ENCODE results near the gene CA10.

CA10 gene

DNA sequence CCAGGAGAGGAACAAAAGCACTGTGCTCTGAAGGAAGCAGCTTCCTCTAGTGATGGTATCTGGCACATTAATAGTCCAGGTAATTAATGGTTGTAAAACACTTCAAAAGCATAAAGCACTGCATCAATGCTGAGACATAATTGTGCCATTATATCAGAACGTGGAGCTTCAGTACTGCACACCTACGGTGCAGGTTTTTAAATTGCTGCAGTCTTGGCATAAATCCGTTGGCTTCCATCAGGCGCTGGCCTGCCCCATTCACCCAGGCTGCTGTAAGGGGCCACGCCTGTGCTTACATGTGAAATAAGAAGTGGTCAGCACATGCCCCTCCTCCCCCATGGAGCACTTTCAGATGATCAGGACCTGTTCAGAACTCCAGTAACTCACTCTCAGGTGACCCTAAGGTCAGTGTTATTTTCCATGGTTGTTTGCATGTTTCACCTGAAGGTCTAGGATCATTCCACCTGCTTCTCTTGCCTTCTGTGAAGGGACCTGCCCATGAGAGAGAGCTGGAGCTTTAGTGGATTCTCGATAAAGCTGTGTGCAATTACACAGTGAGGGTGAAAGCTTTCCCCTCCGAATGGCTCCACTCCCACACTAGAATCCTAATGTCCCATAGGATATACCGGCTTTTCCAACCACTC lies 345.3 kb downstream of the CA10 start:
- DNase-seq, result no peak

DNA sequence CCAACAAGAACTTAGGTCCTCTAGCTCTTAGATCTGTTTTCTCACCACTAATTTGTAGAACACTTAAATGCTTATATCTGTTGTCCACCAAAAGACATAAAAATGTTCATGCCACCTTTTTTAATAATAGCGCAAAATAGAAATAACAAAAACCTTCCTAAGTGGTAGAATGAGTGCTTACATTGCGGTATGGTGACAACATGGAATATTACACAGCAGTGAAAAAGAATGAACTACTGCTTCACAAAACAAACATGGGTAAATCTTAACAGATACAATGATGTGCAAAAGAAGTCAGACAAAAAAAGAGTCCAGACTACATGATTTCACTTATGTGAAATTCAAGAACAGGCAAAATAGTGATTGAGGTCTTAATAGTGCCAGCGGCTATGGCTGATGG lies 351.1 kb downstream of the CA10 start:
- no peak for DNase-seq

DNA sequence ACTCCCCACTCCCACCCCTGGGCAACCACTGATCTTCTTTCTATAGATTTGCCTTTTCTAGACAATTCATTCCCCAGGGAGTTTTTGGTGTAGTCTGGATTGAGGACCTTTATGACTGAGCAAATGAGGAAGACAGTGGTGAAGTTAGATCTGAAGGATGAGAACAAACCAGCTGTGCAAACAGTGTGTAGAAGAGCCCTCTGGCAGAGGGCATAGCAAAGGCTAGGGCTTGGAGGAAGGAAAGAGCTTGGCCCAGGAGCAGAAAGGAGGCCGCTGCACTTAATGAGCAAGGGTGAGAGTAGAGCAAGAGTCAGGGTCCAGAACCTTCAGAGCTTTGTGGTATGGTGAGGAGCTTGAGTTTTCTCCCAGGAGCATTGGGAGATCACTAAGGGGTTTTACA lies 352.7 kb downstream of the CA10 start:
- DNase-seq, result no peak

DNA sequence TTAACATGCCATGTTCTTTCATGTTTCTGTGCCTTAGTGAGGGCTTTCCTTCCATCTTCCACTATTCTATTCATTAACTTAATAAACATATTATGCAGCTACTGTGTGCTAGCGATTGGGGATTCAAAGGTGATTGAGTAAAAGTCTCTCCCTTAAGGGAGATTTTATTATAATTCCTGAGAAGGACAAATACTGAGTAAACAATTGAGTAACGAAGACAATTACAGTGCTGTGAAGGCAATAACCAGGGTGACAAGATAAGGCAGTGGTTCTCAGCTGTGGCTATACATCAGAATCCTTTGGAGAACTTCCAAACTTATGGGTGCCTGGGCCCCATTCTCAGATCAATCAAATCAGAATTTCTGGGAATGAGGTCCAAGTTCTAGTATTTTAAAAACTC lies 353.3 kb downstream of the CA10 start:
- DNase-seq, result no peak

DNA sequence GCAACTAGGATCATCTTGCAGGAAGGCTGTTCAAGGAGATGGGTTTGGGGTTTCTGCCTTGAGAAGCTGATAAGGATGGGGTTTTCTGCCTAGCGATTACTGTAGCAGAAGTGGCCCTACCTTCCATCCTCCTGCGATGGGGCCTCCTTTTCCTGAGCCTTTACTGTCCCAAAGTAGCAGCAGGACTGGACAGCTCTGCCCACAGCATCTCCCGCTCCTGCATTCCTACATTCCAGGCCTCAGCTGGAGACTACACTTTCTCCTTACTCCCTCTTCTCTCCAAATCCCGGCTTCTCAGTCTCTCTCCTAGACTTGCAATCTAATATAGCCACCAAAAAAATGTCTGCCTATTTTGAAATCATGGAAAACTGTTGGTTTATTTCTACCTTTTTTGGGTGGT lies 355.4 kb downstream of the CA10 start:
- no peak for DNase-seq

DNA sequence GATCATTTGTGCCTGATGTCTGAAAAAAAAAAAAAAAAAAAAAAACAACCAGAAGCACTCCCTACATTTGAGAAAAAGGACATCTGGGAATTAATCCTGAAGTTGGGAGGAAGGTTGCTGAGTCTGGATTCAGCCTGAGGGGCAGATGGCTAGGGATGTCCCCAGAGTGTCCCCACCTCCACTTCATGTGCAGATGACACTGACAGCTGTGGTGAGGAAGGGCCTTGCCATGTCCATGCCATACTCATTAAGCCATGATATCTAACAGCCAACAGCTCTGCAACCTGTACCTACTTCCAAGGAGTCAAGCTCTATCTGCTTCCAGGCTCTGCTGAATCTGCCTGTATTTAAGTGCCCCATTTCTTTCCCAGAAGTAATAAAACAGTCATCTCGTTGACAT lies 356.0 kb downstream of the CA10 start:
- no peak for DNase-seq

DNA sequence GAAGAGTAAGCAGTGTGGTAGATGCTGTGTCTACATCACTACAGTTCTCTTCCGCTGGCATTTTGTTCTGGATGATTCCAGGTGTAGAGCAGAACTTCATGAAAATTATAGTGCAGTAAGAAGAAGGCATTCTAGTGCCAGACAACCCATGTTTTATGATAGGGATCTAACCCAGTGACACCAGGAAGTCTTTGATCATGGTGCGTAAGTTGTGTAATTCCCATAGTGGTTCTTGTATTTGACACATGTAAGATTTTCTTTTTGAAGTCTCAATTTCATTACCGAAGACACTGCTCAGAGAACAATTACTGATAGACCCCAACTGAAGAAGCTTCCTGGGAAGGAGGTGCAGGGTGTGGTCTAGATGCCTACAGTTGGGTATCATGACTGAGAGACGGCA lies 356.9 kb downstream of the CA10 start:
- no peak for DNase-seq

DNA sequence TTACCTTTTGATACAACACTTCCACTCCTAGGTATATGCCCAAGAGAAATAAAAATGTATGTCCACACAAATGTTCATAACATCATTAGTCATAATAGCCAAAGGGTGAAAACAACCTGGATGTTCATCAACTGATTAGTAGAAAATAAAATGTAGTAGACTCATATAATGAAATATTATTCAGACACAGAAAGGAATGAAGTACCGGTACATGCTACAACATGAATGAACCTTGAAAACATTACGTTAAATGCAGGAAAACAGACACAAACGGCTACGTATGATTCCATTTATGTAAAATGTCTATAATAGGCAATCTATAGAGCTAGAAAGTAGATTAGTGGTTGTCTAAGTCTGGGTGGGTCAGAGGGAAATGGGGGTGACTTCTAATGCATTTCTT lies 358.5 kb downstream of the CA10 start:
- DNase-seq, result no peak

DNA sequence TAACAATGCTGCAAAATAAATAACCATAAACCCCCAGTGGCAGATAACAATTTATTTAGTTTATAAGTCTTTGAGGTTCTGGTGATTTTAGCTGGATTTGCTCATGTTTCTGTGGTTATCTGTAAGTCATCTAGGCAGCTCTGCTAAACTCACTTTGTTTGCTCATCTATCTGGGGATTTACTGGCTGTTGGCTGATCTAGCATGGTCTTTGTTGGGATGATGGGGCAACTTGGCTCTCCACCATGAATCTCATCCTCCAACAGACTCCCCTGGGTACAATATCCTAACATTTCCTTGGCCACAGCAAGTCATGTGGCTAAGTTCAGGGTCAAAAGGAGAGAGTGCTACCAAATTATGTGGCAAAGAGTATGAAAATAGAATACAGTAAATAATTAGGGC lies 359.3 kb downstream of the CA10 start:
- DNase-seq, result no peak

DNA sequence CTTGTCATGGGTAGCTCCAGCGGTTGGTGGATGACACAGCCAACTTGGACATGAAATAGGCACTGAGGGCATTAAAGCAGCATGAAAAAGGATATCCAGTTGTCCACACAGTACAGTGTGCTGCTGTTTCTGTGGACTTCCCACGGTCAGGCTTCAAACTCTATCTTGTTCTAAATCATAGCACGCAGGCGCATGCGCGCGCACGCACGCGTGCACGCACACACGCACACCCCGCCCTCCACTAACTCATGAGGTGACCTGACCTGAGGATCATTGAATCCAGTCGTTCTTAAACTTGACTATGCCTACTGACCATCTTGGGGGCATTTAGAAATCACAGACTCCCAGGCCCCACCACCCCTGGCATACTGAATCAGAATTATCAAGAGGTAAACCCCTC lies 361.4 kb downstream of the CA10 start:
- DNase-seq, result no peak

DNA sequence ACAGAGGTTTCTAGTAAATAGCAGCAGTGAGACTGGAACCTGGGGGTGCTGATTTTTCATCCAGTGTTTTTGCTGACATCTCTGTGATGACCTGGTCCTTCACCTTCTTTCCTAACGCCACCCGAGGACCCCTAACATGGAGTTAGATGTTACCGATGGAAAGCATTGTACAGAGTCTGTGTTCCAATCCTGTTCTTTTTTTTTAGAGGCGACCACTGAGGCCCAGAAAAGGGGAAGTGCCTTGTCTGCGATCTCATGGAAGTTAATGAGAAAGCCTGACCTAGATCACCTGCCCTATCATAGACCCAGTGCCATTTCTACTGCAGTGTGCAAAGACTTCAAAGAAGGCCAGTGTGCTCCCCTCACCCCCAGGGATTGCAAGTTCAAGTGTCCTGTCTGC lies 362.5 kb downstream of the CA10 start:
- no peak for DNase-seq

DNA sequence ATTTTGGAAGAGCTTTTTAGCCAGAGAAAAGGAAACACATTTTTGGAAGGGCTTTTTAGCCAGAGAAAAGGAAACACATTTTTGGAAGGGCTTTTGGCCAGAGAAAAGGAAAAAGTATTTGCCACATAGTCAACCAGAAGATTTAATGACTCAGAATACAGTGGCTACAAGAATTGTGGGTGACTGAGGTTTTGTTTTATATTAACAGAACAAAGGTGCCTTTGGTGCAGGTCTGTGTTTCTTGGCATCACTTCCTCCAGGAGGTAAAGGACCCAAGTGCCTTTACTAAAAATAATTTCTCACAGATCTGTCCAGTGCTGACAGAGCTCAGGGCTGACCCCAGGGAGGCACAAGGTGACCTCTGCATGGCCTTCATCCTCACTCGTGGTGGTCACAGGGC lies 363.1 kb downstream of the CA10 start:
- no peak for DNase-seq

DNA sequence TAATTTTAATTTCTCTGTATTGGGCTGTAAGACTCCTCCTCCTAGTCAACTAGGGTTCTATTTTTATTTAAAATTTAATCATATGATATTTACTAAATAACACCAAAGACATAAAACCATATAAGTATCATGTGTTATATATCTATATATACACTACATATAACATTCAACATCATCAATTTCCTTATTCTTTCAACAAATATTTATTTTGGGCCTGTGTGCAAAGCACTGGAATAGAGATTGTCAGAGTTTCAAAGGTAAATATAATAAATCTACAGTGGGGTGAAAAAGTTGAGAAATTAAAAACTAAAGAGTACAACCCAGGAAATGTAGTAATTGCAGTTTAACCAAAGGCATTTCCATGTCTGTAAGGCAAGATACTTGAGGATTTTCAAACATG lies 364.0 kb downstream of the CA10 start:
- DNase-seq, result no peak

DNA sequence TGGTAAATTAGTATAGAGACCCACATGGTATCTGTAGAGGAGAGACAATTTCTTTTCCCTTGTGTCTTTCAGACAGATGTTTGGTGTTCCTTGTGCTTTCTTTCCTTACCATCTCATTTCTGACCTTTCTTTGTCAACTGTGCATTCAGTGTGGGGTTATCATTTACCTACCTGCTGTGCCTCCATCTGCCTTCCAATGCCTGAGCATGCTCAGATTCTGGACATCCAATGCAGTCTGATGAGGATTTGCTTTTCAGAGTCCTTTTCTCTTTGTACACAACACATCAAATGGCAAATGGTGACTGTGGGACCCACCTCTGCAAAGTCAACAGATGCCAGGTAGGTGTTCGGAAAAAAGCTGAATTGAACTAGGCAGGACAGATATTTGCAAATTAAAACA lies 364.8 kb downstream of the CA10 start:
- no peak for DNase-seq

DNA sequence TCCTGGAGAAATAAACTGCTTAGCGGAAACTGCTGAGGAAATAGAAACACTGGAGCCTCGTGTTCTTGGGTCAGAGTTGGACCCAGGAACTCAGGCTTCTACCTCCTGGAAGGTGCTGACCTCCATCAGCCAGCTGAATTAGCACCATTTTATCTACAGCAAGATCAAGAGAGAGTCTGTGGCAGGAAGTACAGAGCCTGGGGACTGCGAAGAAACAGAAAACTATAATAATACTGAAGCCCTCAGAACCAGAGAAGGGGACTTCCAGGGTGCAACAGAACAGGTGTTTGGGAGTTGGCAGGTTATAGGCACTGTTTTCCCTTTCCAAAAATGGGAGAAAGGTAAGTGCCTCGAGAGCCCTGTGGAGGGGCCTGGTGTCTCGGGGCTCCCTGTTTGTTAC lies 379.7 kb downstream of the CA10 start:
- DNase-seq, result no peak

DNA sequence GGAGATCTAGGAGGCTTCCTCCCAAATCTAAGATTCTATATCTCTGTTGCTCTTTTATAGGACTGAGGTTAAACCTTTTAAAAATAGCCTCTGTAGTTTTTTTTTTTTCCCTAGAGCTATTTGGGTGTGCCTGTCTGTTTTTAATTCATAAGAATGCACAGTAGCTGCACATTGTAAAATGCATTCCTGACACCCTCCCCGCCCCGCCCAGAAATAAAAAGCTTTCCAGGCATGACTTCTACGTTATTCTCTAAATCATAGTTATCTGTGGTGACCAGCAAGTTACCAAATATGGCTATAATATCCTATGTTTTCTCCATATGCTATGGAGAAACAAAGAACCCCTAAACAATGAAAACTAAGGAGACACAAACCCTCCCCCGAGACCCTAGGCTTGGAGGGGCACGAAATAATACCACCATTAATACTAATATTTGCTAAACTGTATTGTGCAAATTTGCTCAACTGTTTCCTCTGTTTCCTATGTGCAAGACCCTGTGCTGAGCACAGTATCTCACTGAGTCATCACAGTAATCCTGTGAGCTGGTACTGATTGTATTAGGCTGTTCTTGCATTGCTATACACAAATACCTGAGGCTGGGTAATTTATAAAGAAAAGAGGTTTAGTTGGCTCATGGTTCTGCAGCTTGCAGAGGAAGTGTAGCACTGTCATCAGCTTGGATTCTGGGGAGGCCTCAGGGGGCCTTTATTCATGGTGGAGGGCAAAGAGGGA lies 388.3 kb downstream of the CA10 start:
- no peak for DNase-seq

DNA sequence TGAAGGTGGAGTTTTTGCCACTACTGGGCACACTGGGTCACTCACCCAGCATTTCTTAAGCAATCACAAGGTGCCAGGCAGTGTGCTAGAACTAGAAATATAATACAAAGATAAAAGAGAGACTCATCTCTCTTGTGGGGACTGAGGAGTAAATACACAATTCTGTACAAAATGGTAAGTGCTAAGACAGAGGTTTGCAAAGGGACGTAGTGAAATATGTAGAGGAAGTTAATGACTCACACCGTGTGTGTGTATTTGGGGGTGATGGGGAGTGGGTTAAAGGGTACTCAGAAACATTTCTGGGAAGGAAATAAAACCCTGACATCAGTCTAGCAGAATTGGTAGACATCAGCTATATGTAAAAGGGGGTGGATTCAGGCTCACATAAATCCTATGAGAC lies 389.3 kb downstream of the CA10 start:
- no peak for DNase-seq

DNA sequence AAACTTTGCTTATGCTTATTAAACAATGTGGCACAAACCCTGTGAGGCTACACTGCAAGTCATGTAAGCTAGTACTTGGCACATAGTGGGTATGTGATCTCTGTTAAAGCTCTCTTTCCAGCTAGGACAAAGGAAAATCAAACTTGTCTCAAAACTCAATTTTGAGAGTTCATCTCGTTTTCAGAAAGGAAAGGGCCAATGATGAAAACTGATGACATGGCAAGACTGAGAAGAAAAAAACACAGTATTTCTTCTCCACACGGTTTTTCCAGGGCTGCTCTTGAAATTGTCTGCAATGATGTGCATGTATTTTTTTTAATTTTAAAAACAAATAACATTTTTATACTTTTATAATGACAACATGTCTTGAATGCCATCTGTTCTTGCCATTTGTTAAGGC lies 389.8 kb downstream of the CA10 start:
- no peak for DNase-seq

DNA sequence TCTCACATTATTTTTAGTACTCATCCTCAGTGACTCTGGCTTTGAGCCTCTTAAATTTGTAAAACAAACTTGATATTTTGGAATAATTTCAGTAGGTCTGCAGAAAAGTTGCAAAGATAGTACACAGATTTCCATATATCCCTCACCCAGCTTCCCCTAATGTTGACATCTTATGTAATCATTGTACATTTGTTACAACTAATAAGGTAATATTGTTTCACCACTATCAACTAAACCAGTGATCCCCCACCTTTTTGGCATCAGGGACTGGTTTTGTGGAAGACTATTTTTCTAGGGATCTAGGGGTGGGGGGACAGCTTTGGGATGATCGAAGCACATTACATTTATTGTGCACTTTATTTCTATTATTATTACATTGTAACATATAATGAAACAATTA lies 391.2 kb downstream of the CA10 start:
- DNase-seq, result no peak

DNA sequence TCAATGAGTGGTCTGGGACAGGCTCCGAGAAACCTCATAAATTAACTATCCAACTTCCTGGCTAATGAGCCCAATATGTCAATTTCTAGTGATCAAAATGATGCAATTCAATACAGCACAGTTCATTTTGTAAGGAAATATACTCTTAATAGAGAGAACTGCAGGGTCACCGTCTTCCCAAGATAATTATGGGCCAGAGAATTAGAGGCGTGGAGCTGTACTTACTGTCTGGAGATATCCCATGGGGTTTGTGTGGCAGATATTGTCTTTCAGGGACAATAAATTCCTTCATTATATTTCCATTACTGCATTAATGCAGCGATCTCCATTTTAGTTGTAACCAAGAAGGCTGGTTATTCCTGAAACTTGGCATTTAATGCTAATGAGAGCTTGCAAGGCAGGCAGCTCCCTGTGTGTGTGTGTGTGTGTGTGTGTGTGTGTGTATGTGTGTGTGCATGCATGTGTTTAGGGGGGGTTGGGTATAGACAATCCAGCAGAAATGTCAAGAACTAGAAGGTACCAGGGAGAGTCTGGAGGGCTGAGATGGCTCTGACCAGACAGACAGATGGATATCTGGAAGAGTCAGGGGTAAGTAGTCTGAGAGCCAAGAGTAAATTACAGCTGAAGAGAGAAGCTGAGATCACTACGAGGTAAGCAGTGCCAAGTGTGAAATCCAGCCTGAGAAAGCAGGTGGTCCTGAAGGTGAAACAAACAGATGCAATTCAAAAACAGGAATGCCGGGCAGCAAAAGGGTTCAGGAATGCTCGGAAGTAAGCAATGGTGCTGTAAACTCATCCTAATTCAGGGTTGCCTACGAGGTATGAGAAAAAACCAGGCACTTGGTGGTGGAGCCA lies 393.0 kb downstream of the CA10 start:
- no peak for DNase-seq

DNA sequence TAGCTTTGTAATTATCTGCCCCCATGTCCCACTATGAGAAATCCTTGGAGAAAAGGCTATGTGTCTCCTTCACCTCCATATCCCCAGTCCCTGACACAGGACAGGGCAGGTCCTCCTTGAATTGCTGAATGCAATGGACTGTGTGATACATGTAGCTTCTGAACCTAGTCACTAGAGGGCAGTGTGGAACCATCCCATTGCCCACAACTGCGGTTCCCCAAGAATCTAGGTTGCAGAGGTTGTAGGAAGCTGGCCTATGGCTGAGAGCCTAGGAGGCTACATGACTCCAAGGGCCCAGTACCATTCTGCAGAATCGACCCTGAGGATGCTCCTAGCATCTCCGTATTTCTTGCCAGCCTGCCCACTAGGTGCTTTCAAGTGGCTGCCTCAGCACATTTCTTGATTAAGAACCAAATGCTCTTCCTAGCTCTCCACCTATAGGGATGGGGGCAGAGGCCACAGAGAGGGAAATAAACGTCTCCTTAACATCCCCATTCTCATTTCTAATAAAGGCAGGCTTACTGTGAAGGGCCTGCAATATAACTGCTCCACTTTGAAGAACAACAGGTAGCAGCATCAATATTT lies 394.0 kb downstream of the CA10 start:
- peak; percentile 77 for DNase-seq

DNA sequence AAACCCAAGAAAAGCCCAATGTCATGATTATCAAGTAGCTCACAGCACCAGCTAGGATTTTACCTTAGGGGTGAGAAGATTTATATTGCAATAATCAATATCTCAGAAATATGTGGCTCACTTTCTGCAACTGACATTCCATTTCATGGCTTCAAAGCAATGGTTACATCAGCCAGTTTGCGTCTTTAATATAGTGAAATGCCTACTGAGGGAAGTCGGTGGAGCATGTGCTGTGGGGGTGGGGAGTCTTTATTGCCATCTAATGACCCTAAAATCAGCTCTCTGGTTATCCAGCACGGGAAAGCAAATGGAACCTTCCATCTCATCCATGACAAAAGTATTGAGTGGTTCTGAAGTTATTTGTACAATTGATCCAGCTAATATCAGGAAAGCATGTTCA lies 395.5 kb downstream of the CA10 start:
- DNase-seq, result no peak

DNA sequence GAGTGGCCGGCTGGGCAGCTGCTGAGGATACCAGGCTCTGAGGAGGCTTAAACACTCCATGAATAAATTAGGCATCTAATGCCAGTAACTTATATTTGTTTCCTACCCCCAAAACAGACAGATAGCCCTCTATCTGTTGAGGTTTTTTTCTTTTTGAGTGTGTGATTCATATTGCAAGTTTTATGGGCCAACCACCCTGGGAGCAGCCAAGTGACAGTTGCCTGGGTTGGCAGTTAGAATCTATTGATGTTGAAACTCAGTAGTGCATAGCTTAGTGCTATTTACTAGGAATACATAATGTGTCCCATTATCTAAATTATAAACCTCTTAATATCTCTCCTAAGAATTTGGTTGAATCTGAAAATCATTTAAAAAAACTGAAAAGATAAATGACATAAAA lies 397.4 kb downstream of the CA10 start:
- no peak for DNase-seq

DNA sequence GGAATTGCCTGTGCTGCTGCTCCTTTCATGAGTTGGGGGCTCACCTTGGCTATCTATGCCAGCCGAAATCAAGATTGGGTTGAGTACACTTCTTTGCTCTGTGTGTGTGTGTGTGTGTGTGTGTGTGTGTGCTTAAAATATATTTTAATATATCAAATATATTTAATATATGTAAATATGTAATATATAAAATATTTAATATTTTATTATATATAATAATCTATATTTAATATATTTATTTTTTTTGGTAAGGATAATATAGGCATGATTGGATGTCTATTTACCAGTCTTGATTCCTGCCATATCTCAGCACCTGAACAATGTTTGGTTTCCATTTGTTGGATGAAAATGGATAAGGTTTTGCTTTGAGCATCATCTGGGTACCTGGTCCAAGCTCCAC lies 399.3 kb downstream of the CA10 start:
- DNase-seq, result no peak

All from hematopoietic multipotent progenitor cell treated with erythropoietin and hydrocortisone succinate and interleukin-3 and kit ligand, for 6 days (in vitro differentiated cells).